ENCODE data around the gene SLC26A9. TPM values are rescaled to one million over a fixed set of nuclear protein-coding genes. Genes with fewer than 3 reads are reported as not detected.

SLC26A9 gene
- total RNA-seq: not detected

DNA sequence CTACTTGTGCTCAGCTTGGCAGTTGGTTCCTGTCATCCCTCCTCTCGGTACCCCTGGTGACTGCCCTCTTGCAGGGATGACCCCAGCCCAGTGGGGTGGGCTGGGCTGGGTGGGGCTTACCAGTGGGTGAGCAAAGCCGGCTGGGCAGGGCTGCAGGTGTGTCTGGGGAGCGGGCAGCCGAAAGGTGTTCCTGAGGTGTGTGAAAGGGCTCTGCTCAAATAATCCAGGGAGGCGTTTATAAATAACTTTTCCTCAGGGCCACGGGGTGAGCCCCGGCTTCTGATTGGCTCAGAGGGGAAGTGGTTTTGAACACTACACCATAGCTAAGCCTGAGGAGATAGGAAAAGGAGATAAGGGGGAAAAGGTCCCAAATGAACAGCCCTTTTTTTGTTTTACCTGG, at the start of gene SLC26A9:
TSS of gene SLC26A9 (minus strand) at position 212 of the 400 bp plus-strand sequence. CDS start 7,636 bp downstream, outside the sequence.
- ATAC-seq (no peak), DNase-seq (ENCODE audit: low spot score in 2 of 2) (no peak)
- Mint-ChIP-seq H3K9me3 (no peaks in the 10 kb centered on the region), H3K27ac (no peak within 1 kb of the TSS), H3K36me3 (no peaks in the 10 kb centered on the region)

- Mint-ChIP-seq H3K36me3 (no peaks in the 10 kb centered on the region), H3K27ac (no peak overlapping the region), H3K9me3 (no peaks in the 10 kb centered on the region)
- ATAC-seq (no peak), DNase-seq (ENCODE audit: low spot score in 2 of 2) (no peak)
Measured at GRCh38 chr1:205992218-205992882, 49.1 kb upstream of the SLC26A9 start.

GRCh38 chr1:205991237-205991636, 48.0 kb upstream of the SLC26A9 start:
- Mint-ChIP-seq H3K36me3 (no peaks in the 10 kb centered on the region), H3K9me3 (no peaks in the 10 kb centered on the region), H3K27ac (no peak overlapping the region)
- ATAC-seq: no peak
- no peak for DNase-seq (ENCODE audit: low spot score in 2 of 2)

DNA sequence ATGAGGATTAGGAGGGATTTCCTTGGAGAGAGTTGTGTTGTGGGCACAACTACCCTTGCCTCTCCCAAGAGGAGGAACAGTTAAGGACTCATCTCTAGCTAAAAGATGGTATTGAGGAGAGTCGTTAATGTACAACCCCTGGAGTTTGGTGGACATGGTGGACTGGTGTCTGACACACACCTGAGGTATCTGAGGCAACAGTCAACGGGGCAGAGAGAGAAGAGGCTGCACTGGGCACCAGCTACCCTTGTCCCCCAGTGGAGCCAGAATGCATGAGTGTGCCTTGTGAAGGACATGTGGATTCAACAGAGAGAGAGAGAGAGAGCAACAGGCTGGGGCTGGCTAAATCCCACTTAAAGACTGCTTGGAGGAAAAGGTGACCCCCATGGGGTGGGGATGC, 47.0 kb upstream of the SLC26A9 start:
- no peak for ATAC-seq
- H3K9me3 Mint-ChIP-seq: no peaks in the 10 kb centered on the region
- H3K27ac Mint-ChIP-seq: no peak overlapping the region
- H3K36me3 Mint-ChIP-seq: no peaks in the 10 kb centered on the region
- DNase-seq (ENCODE audit: low spot score in 2 of 2): no peak

DNA sequence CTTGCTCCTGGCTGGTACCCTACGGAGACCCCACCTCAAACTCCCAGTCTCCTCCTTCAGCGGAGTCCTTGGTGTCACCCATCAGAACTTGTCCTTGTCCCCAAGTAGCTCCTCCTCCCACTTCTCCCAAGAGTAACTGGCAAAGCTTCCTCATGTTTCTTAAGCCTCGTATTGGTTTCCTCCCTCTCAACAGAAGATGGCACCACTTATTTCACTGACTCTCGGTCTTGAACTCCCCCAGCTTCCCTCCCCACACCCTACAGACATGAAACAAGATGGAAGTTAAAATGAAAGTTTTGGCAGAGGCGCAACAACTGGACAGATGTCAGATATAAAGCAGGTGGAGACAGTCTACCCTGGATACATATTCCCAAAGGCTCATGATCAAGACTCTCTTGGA, 46.5 kb upstream of the SLC26A9 start:
- no peak overlapping the region for H3K27ac Mint-ChIP-seq
- no peak for DNase-seq (ENCODE audit: low spot score in 2 of 2)
- no peak for ATAC-seq
- no peaks in the 10 kb centered on the region for H3K36me3 Mint-ChIP-seq
- no peaks in the 10 kb centered on the region for H3K9me3 Mint-ChIP-seq

DNA sequence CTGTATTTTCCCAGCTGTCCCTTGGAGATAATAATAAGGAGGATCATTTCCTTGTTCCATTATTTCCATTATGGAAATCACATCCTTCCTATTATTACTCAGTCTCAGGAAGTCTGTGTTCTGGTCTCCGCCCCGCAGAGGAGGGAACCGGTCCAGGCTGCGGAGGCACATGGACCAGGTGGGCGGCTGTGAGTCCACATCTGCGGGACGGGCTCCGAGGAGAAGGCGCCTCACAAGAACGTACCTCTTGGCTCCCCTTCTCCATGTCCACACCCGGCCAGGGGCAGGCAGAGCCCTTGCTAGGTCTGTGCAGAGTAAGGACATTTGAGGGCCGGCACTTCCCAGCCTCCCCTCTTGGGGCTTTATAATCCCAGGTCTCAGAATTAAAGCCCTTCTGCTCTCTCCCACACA, 45.3 kb upstream of the SLC26A9 start:
- Mint-ChIP-seq H3K9me3 (no peaks in the 10 kb centered on the region), H3K27ac (no peak overlapping the region), H3K36me3 (no peaks in the 10 kb centered on the region)
- DNase-seq (ENCODE audit: low spot score in 2 of 2) (no peak), ATAC-seq (no peak)

GRCh38 chr1:205986861-205987260, 43.6 kb upstream of the SLC26A9 start:
- no peak overlapping the region for H3K27ac Mint-ChIP-seq
- ATAC-seq: no peak
- H3K9me3 Mint-ChIP-seq: peaks cover 5 to 6% of the 10 kb centered on the region in 2 donors
- DNase-seq (ENCODE audit: low spot score in 2 of 2): no peak
- peaks cover 0 to 6% of the 10 kb centered on the region in 2 donors for H3K36me3 Mint-ChIP-seq

DNA sequence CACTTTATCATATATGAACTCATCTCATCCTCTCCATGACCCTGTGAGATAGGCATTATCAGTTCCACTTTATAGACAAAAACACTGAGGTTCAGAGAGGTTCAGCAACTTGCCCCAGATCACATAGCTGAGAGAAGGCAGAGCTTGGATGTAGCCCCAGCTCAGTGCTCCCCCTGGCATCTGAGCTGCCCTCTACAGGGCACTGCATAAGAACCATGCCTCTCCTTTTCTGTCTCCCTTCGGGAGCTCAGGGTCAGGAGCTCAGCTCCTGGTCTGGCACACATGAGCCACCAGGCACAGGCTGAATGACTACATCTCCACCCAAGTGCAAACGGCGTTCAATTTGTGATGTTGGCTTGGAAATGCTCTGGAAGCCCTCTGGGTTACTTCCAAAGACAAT, 43.0 kb upstream of the SLC26A9 start:
- DNase-seq (ENCODE audit: low spot score in 2 of 2) (no peak), ATAC-seq (no peak)
- Mint-ChIP-seq H3K36me3 (peaks cover 0 to 7% of the 10 kb centered on the region in 2 donors), H3K9me3 (peaks cover 6 to 7% of the 10 kb centered on the region in 2 donors), H3K27ac (no peak overlapping the region)

GRCh38 chr1:205985330-205986005, 42.2 kb upstream of the SLC26A9 start:
- peaks cover 6 to 7% of the 10 kb centered on the region in 2 donors for H3K9me3 Mint-ChIP-seq
- ATAC-seq: no peak
- no peak overlapping the region for H3K27ac Mint-ChIP-seq
- no peak for DNase-seq (ENCODE audit: low spot score in 2 of 2)
- H3K36me3 Mint-ChIP-seq: peaks cover 0 to 7% of the 10 kb centered on the region in 2 donors

GRCh38 chr1:205983925-205984725, 40.9 kb upstream of the SLC26A9 start:
- peak; percentile 53 for ATAC-seq
- Mint-ChIP-seq H3K36me3 (peaks cover 0 to 7% of the 10 kb centered on the region in 2 donors), H3K9me3 (peaks cover 6 to 7% of the 10 kb centered on the region in 2 donors), H3K27ac (no peak overlapping the region)
- no peak for DNase-seq (ENCODE audit: low spot score in 2 of 2)

- H3K9me3 Mint-ChIP-seq: peaks cover 6 to 7% of the 10 kb centered on the region in 2 donors
- peaks cover 0 to 7% of the 10 kb centered on the region in 2 donors for H3K36me3 Mint-ChIP-seq
- no peak for ATAC-seq
- no peak for DNase-seq (ENCODE audit: low spot score in 2 of 2)
- H3K27ac Mint-ChIP-seq: no peak overlapping the region
Measured at GRCh38 chr1:205981257-205981656, 38.0 kb upstream of the SLC26A9 start.

DNA sequence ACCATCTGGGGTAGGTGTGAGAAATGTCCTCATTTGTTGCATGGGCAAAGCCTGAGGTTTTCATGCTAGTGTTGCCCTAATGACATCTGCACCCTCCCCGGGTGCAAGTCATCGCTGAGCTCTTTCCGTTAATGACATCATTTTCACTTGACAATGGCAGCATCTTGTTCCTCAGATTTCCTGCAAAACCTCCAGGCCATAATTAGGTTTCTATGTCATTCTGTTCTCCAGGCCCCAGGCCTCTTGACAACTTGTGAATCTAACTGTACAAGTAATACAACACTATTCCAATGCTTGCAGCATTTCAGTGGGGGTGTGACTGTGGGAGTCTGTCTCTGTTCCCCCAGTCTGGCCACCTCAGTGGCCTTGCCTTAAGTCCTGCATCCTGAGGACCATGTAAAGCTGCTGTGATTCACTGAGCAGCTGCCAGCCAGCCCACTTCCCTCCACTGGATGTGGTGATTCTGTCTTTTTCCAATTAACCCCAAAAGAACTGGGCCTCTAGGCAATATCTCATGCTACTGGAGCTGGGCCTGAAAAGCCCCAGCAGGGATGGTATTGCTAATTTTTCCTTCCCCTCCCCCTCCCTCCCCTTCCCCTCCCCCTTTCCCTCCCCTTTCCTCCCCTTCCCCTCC, 37.1 kb upstream of the SLC26A9 start:
- Mint-ChIP-seq H3K36me3 (peaks cover 0 to 7% of the 10 kb centered on the region in 2 donors), H3K9me3 (peaks cover 6 to 7% of the 10 kb centered on the region in 2 donors), H3K27ac (no peak overlapping the region)
- ATAC-seq: no peak
- no peak for DNase-seq (ENCODE audit: low spot score in 2 of 2)

DNA sequence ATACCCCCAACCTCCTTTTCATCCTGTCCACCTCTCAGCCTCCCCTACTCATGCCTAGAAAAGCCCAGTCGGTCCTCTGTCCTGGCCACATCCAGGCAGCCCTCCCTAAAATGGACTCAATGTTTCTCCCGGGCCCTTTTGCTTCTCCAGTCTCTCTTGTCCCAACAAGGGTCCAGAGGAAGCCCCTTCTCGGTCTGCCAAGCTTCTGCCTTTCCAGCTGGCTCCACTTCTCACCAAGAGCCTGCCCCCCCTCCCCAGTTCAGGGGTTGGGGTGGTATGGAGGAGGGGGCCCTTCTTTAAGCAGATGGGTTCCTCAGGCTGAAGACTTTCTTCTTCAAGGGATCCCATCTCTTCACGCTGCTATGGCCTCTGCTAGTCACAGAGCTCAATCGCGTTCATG, 36.0 kb upstream of the SLC26A9 start:
- no peak for DNase-seq (ENCODE audit: low spot score in 2 of 2)
- ATAC-seq: no peak
- peaks cover 0 to 7% of the 10 kb centered on the region in 2 donors for H3K36me3 Mint-ChIP-seq
- H3K9me3 Mint-ChIP-seq: peaks cover 13 to 17% of the 10 kb centered on the region in 2 donors
- peak overlapping the region in 1 of 2 donors; percentile 69 for H3K27ac Mint-ChIP-seq

- ATAC-seq: no peak
- Mint-ChIP-seq H3K9me3 (peaks cover 18 to 23% of the 10 kb centered on the region in 2 donors), H3K36me3 (peaks cover 0 to 7% of the 10 kb centered on the region in 2 donors), H3K27ac (no peak overlapping the region)
- no peak for DNase-seq (ENCODE audit: low spot score in 2 of 2)
Measured at GRCh38 chr1:205978676-205979075, 35.4 kb upstream of the SLC26A9 start.

DNA sequence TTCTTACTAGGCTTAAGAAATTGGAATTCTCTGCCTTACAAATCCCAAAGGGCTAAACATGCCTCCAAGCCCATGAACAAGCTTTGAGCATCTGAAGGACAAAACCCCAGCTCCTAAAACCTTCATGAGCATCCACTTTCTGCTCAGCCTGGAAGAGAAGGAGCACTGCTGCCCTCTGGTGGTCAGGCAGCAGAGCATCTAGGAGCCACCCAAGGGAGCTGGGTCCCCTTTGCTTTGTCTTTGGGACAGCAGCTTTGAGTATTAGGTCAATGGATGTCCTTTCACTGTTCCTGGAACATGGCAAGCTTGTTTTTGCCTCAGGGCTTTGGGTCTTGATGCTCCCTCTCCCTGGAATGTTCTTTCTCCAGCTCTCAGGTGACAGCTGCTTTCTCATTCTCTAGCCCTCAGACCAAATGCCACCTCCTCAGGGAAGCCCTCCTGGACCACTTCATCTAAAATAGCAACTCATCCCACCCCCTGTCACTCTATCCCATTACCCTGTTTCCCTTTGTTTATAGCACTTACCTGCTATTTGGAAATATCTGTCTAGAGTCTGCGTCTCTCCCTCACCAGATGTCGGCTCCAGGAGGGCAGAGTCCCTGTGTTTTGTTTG, 34.3 kb upstream of the SLC26A9 start:
- Mint-ChIP-seq H3K27ac (no peak overlapping the region), H3K9me3 (peaks cover 21 to 29% of the 10 kb centered on the region in 2 donors), H3K36me3 (peaks cover 0 to 7% of the 10 kb centered on the region in 2 donors)
- ATAC-seq (peak; percentile 83 to 87), DNase-seq (ENCODE audit: low spot score in 2 of 2) (peak; percentile 68 to 81)

DNA sequence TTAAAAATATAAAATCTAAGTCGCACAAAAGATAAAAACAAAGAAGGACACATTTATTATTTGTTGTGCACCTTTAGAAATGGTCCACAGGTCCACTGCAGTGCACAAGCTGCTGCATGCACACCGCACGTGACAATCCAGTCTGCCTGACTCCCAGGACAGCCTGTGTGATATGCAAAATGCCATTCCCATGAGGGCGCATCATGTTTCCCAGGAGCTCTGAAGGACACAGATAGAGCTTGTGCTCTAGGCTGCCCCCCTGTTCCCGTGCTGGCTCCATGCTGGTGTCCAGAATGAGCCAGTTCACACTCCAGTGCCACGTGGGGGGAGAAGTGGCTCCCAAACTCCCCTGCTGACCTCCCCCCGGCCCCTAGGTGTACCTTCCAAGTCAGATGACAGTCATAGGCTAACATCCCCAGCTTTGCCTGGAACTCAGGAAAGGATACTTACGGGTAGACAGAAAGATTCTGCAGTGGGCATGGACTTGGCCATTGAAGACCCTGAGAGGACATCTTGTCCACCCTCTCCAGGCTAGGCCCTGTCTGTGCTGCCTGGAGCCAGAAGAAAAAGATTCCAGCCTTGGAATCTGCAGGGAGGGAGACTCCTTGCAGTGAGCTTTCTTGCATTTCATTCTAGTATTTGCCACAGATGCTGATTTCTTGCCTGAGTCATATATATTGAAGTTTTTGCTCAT, 33.6 kb upstream of the SLC26A9 start:
- ATAC-seq (no peak), DNase-seq (ENCODE audit: low spot score in 2 of 2) (no peak)
- H3K9me3 Mint-ChIP-seq: peaks cover 16 to 24% of the 10 kb centered on the region in 2 donors
- peaks cover 0 to under 1% of the 10 kb centered on the region in 2 donors for H3K36me3 Mint-ChIP-seq
- H3K27ac Mint-ChIP-seq: no peak overlapping the region

All from activated naive CD4-positive, alpha-beta T cell treated with anti-CD3 and anti-CD28 coated beads, Interleukin-2, amount 50 U/mL, for 72 hours (primary cell).